Effector CD4-positive, alpha-beta T cell (primary cell): ENCODE measurements around the gene AKAP13.

Experiments
- DNase-seq: peaks from one replicate; pipeline ENCODE4 v3.0.0-alpha.2; 2020

The AKAP13 gene

GRCh38 chr15:85389772-85390171, 9.4 kb downstream of the AKAP13 start:
- no peak for DNase-seq

- no peak for DNase-seq
These were observed 12.8 kb downstream of the AKAP13 start for GRCh38 chr15:85393210-85393609.

DNA sequence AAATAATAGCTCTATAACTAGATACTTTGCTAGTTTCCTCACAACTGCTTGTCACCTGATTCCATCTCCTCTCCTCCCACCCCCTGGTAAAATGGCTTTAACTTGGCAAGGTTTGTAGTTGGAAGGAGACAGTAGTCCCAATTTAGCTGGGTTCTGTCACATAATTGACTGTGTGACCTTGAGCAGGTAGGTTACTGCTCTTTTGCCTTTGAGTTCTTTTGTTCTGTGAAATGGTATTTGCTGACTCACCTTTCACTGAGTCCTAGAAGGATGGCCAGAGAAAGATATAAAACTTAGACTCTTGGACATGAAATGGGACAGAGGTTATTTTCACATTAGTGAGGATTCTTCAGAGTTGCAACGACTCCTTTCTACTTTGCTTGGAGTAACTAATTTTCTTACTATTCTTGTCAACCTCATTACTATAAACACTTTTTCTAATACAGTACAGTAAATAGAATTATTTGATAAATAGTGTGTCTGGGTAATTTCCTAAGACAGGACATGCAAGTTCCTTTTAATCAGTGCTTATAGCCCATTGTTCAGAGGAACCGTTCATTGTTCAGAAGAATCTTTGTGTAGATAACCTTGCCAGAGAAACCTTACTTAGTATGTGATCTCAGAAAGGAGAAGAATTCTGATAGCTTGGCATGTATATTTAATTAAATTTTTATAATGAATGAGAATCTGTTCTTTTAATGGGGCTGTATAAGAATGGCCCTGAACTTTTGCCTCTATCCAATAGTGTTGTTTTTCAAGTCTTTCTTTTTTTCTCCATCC, 14.3 kb downstream of the AKAP13 start:
- DNase-seq, result no peak

GRCh38 chr15:85396554-85396953, 16.2 kb downstream of the AKAP13 start:
- DNase-seq, result no peak

DNA sequence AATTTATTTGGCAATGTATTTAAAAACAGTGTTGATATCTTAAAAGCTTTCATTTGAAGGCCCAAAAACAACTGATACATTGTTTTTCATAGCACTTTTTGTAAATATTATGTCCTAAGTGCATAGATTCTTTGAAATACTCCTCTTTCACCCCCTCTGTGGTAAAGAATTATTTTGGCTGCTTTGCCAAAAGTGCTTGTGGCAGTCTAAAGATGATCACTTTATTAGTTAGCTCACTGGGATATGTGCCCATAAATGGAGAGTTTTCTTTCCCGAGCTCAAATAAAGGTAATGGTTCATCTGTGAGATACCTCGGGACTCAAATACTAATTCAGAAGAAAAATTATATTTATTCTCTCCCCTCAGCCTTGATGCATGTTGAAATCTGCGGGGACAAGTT, 16.7 kb downstream of the AKAP13 start:
- DNase-seq, result no peak

- DNase-seq, result no peak
These were observed 17.5 kb downstream of the AKAP13 start for GRCh38 chr15:85397926-85398325.

- no peak for DNase-seq
These were observed 18.4 kb downstream of the AKAP13 start for GRCh38 chr15:85398822-85399221.

- no peak for DNase-seq
These were observed 19.2 kb downstream of the AKAP13 start for GRCh38 chr15:85399627-85400026.

DNA sequence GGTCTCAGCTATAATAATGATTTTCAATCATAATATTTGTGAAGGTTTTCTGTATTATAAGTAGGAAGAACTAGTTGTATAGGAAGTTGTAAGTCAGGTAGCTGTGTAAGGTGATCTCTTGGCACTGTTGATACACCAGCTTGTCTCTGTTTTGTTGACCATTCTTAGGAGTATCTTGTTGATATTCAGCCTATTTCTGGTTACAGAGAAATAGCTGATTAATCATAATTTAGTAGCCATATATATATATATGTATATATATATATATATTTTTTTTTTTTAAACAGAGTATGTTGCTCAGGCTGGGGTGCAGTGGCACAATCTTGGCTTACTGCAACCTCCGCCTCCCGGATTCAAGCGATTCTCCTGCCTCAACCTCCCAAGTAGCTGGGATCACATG, 20.2 kb downstream of the AKAP13 start:
- DNase-seq, result no peak

- no peak for DNase-seq
These were observed 20.8 kb downstream of the AKAP13 start for GRCh38 chr15:85401108-85401774.

DNA sequence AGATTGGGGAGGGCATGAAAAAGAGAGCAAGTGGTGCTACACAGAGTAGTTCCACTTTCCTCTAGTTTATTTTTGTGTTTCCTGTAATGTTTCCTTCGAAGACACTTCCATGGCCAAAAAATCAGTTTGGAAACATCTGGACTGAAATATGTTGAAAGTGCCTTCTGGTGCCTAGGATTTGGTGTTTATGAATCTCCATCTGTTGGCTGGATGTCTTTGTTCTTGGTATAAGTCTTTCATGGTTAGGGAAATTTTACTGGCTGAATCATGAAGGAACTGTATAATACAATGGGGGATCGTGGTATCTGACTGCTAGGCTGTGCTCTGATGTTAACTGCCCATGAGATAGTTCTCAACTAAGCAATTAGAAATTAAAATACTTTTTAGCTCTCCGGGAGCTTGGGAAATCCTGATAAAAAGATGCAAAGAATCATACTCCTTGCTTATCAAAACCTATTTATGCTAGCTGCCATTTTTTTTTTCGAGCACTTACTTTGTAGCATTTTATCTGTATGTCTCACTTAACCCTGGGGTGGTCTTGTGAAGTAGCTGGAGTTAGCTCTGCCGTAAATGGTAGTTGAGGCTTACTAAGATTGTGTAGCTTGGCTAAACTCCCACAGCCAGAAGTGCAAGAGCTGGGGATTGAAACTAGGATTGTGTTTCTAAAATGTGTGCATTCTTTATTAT, 21.9 kb downstream of the AKAP13 start:
- DNase-seq, result no peak

- DNase-seq, result no peak
These were observed 23.3 kb downstream of the AKAP13 start for GRCh38 chr15:85403745-85404144.

DNA sequence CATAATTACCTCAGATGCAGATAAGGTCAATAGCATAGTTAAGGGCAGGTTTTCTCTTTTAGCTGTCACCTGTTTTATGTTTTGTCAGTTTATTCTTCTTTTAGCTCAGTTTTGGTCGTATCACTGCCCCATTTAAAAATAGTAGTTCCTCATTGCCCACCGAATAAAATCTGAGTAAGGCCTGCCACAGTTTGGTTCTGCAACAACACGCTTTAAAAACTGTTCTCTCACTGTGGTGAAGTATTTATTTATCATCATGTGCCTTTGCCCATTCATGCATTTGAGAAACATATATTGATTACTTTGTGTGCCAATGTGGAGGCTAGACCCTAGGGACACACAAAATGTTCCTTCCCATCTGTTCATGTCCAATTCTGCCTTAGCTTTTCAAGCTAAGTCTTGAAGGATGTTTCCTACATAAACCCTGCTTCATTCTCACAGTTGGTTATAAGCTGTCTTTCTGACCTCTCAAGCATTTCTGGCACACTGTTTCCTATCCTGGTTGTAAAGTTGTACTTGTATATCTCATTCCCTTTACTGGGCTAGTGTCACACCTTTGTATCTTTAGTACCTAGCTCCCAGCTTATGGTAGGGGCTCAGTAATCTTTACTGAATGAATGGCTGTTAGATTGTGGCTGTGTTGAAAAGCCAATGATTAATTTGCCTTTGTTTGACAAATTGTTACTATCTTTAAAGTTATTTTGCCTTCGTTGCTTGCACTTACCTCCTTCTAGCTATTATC, 23.9 kb downstream of the AKAP13 start:
- DNase-seq, result no peak

DNA sequence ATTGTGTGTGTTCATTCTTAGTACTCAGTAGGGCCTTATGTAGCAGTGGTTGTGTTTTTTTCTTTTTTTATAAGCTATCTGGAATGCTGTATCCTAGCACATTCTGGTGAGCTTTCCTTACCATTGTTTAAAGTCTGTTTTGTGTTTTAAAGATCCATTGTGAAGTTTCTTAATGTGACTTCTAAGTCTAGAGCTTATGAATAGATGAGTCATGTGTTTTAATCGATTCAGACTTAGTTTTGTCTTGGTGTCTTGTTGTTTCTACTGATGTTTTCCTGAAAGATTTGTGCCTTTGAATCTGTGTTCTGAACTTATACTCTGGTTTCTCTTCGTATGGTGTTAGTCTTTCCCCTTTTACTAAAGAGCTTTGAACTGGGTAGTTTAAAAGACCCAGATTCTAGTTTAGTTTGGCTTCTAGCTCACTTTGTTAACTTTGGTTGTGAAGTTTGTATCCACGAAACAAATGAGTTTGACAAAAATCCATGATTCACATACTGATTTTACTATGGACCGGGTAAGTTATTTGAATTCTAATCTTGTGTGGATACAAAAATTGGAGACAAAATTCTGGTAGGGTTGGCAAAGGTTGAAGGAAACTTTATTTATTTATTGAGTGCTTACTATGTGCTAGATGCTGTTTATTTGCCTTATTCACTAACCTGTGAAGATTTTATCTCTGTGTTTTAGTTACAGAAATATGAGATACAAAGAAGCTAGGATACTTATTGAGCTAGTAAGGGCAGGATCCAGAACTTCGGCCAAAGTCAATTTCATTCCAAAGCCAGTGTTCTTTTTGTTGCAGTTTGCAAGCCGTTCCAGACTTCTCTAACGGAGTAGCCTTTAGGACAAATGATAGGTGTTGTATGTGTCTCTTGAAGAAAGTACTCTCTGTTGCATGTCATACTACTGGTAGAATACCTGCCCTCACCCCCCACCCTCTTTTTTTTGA, 24.8 kb downstream of the AKAP13 start:
- no peak for DNase-seq

- DNase-seq, result no peak
These were observed 26.5 kb downstream of the AKAP13 start for GRCh38 chr15:85406916-85407315.

GRCh38 chr15:85407421-85408269, 27.2 kb downstream of the AKAP13 start:
- no peak for DNase-seq

DNA sequence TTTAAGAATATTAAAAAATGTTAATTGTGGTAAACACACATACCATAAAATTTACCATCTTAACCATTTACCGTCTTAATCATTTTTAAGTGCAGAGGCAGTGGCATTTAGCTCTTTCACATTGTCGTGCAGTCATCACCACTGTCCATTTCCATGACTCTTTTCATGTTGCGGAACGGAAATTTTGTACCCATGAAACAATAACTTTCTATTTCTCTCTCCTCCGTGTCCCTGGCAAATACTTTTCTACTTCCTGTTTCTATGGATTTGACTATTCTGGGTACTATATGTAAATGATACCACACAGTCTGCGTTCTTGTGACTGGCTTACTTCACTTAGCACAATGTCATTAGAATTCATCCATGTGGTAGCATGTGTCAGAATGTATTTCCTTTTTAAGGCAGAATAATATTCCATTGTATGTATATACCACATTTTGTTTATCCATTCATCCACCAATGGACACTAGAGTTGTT, 27.9 kb downstream of the AKAP13 start:
- no peak for DNase-seq

DNA sequence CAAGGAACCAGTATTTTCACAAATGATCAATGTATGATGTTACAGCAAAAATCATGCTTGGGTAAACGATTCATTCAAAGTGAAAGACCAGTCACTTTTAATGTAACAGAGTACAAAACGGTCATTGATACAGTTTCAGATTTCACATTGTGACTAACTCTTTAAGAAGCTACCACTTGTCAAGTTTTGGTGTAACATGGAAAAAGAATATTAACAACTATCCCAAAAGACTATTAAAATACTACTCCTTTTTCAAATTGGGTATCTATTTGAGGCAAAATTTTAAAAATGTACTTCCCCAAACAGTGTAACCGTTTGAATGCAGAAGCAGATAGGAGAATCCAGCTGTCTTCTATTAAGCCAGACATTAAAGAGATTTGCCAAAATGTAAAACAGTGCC, 31.7 kb downstream of the AKAP13 start:
- no peak for DNase-seq

- peak; percentile 65 for DNase-seq
These were observed 32.8 kb downstream of the AKAP13 start for GRCh38 chr15:85412956-85413854.

- no peak for DNase-seq
These were observed 33.6 kb downstream of the AKAP13 start for GRCh38 chr15:85414037-85414436.
